GM20431 (cell line): ENCODE data around the gene WDHD1.
"Not testable (repeated sequence)": the region's sequence is repeated elsewhere in the genome, so short reads cannot be mapped to it uniquely, and the experiment has no call there.

Source experiments
- in situ Hi-C: fragments of 300-500 bp; cut with MseI, MboI; formaldehyde crosslinking; loops from one replicate; pipeline ENCODE4 v1.15.0; 2020; ENCODE audit warnings: low sequenced_read_pairs; ENCODE audit not compliant: unreplicated experiment

Gene WDHD1

DNA sequence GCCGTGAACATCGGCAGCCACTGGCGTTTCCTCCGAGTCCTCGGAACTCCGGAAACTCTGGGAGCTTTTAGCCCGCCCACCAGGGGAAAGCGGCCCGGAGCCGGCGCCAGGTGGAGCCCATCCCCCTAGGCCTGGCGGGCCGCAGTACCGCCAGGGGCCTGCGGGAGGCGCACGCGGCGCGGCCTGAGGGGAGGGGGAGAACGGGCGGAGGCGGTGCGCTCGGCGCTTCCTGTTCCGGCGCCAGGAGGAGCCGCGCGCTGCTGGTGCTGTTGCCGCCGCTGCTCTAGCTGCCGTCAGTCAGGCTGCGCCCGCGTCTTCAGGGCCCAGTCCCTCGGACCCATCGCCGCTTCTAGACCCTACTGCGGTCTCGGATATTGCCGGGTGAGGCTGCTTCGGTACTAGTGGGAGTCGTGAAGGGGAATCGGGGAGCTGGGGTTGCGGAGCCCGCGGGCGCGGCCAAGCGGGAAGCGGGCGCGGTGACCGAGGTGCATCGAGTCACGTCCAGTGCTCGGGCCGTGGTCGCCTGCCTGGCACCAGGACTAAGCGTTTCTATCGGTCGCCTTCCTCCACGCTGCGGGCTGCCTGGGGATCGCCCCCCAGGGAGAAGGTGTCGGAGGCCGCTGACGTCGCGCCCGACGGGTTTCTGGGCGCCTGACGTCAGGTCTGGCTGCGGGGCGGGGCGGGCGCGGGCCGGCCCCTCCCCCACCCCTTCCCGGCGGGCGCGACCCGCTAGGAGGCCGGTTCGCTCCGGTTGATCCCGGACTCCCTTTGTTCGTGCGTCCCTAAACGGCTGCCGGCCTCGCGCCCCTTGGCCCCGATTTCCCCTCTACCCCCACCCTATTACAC is 24.7 kb upstream of the WDHD1 start, which contains the start of gene MAPK1IP1L:
TSS of gene MAPK1IP1L (plus strand) at position 225 of the 846 bp plus-strand sequence. CDS start 10,037 bp downstream, outside the sequence.
- in situ Hi-C loops: no loop called here

DNA sequence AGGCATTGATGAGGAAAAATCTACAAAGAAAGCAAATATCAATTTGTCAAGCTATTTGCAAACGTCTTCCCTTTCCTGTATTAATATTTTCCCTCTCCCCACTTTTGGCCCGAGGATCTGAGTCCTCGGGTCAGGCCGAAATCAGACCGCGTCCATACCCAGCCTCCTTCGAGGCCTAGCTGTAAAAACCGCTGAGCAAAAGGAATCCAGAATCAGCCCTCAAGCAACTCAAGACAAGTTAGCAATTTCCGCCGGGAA is 24.2 kb upstream of the WDHD1 start:
- in situ Hi-C loops: no loop called here

DNA sequence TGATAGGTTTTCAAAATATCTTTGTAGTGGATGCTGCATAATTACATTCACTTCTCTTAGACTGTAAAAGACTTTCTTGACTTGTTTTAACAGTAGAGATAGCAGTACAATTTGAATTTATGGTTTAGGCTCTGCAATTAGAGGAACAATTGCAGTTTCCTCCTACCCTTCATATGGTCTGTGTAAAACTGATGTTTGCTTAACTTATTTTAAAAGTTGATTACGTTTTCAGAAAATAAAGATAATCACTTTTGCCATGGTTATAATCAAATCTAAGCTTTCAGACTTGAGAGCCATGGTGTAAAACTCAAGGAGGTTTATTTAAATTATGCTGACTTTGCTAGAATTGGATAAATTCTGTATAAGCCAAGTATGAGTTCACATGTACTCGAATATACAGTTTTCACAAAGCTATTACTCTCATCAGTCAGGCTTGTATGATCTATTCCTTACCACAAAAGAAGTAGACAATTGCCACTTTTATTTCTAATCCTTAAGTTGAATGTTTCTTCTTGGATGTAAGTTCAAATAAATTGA is 22.1 kb upstream of the WDHD1 start:
- in situ Hi-C loops: no loop called here

DNA sequence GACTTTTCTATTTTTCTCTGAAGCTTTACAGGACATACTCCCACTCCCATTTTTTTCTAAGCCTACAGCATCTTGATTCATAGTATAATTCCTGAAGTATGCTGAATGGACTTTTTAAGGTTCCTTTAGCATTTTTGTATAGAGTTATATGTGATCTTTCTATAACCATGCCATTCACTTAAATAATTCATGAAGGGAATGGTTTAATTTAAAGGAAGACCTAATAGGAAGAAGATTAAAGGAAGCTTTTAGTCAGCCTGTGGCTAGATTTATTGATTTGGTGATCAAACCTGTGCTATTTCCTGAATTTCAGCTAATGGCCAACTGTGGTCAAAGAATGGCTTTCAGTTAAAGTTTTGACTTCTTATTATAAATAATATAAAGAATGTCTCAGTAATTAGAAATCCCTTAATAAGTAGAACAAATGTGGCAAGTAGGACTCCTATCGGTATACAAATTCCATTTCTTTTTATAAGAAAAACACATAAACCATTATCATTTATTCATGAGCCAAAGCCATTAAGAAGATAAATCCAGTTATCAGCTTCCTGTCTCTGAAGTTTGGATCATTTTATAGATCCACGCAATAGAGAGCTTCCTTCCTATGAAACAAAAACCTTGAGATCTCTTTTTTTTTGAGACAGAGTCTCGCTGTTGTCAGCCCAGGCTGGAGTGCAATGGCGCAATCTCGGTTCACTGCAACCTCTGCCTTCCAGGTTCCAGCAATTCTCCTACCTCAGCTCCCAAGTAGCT is 20.6 kb upstream of the WDHD1 start:
- in situ Hi-C loops: no loop called here

DNA sequence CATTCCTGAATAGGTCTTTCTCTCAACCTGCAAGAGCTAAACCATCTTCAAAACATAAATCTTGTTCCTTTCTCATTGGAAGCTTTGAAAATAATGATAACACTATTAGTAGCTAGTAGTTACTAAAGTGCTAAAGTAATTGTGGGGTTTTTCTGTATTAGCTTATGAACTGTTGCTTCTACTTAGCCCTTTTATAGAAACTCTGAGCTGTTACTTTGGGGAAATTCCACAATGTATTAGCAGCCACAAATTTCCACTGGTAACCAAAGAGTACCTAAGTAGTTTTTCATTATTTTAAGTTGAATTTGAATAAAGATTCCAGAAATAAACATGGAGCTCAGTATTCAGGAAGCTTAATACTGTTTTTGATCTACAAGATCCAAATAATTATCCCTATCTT is 18.2 kb upstream of the WDHD1 start:
- in situ Hi-C loops: no loop called here

DNA sequence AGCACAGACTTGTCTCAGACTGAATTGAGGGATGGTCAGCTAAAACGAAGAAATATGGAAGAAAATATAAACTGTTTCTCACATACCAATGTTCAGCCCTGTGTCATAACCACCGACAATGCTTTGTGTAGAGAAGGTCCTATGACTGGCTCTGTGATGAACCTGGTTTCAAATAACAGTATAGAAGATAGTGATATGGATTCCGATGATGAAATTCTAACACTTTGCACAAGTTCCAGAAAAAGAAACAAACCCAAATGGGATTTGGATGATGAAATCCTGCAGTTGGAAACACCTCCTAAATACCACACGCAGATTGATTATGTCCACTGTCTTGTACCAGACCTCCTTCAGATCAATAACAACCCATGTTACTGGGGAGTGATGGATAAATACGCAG is 16.6 kb upstream of the WDHD1 start:
- in situ Hi-C loops: no loop called here

DNA sequence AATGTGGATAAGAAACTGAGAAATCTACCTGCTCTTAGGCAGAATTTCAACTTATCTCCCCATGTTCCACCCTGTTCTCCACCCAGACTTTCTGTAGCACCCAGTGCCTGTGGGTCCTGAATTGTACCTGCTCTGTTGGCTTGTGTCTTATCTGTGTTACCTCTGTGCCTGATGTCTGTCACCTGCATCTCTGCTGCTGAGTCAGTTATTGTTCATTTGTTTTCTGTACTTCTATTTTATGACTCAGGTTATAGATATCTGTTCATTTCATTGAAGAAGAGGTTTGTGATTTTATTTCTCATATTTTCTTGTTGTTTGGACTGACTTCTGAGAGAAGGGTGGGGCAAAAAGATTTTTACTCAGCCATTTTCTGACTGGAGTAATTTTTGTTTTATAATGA is 11.8 kb upstream of the WDHD1 start:
- in situ Hi-C loops: no loop called here

DNA sequence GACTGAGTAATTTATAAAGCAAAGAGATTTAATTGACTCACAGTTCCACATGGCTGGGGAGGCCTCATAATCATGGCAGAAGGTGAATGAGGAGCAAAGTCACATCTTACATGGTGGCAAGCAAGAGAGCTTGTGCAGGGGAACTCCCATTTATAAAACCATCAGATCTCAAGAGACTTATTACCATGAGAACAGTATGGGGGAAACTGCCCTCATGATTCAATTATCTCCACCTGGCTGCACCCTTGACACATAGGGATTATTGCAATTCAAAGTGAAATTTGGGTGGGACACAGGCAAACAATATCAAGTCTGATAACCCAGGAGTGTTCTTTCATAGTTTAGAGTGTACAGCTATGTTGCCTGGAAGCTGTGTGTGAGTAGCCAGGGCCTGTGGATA is 11.1 kb upstream of the WDHD1 start:
- in situ Hi-C loops: not testable (repeated sequence)

DNA sequence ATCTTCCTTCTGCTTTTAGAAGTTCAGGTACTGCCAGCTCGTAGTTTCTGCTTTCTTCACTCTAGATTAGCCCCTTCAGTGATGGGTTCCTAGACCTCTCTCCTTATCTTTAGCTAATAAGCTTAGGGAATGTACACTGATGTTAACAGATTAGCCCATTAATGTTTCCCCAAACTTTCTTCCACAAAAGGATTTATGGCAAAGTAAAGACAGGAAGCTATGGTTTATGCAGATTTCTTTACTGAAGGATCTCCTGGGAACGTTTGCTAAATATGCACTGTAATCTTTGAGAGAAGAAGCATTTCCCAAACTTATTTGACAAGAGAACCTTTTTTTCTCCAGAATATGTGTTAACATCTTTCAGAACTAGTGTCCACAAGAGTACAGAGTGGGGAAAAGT is 4.3 kb upstream of the WDHD1 start:
- in situ Hi-C loops: no loop called here

DNA sequence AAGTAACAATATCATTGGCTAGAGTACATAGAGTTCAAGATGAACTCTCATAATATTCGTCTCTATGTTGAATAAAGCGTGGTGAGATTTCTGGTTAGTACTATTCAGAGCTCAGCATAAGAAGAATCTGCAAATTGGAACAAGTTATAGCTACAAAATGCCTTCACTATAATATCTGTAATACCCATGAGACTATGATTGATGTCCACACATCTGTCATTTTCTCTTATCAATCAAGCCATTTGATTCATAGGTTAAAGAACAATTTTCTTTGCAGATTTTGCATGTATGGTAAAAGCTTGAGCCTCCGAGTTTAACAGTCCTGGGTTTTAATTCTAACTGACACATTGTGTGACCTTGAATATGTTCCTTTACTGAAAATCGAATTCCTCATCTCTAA is 1.6 kb upstream of the WDHD1 start:
- in situ Hi-C loops: no loop called here

DNA sequence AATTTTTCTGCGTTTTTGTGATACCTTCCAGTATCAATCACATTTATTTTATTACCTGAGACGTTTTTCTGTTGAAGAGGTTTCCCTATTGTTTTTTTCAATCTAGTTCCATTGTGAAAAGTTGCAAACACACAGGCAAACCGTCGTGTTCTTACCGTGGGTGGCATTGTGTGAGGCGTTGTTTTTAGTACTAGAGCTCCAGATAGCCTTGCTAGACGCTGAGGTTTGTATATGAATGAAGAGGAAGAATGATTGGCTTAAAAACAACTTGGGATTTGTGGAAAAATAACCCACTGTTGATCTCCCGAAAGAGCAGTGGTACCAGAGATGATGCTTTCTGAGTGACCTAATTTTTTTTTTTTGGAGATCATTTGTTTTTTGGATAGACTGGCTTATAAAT is 1.2 kb upstream of the WDHD1 start:
- in situ Hi-C loops: no loop called here

DNA sequence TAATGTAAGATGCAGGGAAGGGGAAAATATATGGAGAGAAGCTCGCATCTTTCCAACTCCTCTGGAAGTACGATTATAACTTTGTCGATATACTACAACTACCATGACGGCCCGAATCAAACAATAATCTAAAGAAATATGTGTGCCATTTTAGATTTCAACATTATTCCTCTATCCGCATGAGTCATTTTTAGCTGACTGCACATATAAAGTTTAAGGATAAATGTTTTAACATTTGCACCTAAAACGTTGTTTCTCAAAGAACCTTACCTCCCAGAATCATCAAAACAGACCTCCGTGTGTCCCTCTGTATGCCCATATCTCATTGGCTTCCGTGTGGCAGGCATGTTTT is 482 bp downstream of the WDHD1 start:
- in situ Hi-C loops: no loop called here

DNA sequence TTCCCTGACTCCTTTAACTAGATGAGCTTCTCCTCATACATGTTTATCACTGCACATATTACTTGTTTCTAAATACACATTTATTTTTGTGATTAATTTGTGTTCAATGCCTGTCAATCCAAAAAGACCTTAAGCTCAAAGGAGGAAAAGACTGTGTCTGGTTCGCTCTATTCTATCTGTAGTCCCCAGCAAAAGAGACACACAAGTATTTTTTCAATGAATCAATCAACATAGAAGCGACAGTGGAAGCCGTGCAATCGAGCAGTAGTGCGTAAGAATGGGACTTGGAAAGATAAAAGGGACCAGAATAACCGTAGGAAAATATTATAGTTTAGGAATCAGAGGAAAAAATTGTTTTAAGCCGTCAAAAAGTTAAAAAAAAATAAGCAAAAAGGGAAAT is 951 bp downstream of the WDHD1 start:
- in situ Hi-C loops: no loop called here

DNA sequence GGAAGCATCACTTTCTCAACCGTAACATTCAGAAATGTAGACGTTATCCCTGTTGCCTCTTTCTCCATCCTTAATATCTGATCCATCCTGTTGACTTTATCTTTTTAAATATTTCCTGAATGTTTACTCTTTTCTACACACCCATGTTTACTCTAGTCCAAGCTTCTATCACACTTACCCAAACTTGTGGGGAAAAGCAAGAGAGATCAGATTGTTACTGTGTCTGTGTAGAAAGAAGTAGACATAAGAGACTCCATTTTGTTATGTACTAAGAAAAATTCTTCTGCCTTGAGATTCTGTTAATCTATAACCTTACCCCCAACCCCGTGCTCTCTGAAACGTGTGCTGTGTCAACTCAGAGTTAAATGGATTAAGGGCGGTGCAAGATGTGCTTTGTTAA is 2.5 kb downstream of the WDHD1 start:
- in situ Hi-C loops: not testable (repeated sequence)

DNA sequence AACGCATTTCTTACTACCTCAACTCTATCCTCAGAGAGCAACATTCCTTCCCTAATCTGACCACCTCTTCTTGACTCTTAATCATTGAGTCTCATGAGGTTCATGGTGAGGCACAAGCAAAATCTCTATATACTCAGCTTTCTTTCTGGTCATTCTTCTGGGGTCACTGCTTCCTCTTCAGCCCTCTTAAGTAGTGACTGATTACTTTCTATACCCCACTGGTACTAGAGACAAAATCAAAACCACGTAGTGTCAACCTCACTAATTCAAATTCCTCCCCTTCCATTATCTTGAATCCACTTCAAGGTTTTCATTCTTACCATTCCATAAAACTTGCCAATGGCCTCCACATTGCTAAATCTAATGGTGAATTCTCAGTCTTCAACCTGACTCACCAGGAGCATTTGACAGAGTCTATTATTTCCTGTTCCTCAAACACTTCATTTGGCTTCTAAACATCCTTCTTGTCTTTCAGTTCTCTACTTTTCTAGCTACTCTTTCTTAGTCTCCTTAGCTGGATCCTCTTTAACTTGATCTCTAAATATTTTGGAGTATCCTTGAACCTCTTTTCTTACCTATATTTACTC is 6.8 kb downstream of the WDHD1 start:
- in situ Hi-C loops: no loop called here

DNA sequence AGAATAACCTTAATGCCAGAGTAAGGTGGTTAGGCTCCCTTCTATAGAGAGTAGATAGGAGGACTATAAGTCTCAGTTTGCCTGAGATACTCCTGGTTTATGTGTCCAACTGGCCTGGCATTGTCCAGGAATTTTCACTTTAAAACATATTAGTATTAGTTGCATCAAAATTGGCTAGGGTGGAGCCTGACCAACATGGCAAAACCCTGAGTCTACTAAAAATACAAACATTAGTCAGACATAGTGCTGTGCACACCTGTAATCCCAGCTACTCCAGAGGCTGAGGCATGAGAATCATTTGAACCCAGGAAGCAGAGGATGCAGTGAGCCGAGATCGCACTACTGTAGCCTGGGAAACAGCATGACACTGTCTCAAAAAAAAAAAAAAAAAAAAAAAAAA is 11.9 kb downstream of the WDHD1 start:
- in situ Hi-C loops: no loop called here

DNA sequence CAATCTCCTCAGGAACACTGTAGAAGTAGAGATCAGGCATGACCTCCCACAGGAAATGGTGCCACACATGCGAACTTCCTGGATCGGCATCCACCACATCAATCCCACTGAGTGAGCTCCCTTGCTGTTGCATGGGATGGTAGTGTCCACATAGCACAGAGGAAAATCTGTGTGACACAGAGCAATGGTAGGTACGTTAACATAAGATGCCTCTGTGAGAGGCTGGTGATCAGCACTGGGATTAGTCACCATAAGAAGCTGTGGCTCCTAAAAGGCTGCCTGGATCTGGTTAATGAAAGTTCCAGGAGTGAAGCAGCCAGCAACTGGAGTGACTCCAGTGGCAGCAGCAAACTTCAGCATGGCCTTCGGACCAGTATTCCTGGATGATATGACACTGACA is 21.8 kb downstream of the WDHD1 start:
- in situ Hi-C loops: no loop called here

DNA sequence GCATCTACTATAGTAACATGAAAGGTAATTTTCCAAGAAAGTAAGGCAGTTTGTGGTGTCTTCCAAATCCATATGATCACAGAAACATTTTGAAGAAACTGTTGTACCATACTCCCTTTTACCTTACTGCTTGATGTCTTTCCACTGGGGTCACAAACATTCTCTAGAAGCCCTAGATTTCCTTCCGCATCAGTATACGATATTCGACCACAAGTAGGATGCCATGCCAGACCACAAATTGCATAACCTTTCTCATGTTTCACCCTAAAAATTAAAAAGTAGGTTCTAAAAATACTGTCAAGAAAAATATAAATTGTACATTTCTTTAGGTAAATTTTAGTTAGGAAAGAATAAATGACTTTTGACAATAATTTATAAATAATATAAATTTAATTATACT is 26.5 kb downstream of the WDHD1 start:
- in situ Hi-C loops: no loop called here

DNA sequence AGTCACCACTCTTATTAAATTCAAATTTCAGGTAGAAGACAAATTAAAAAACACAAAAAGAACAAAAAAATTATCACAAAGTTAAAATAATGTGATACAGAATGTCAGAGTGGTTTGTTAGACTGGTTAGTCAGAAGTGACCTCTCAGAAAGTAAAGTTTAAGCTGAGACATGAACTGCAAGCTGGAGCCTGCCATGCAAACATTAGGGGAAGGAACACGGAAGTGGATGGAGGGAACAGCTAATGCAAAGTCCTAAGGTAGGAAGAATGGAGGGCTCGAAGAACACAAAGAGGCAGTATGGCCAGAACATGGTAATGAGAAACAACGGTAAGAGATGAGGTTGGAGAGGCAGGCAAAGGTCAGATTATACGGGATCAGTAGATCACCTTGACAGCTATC is 41.7 kb downstream of the WDHD1 start:
- in situ Hi-C loops: no loop called here

DNA sequence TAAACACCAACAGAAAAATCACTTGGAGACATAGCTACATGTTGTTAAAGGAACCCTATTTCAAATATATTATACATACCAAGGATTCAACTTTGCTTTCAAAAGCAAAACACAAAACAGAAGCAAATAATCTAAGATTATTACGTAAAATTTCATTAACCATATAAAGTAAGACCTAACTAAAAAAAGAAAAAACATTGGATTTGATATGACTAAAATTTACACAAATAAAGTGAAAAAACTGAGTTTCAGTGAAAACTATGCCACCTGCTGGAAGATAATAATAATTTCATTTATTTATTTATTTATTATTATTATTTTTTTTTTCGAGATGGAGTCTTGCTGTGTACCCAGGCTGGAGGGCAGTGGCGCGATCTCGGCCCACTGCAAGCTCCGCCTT is 45.2 kb downstream of the WDHD1 start:
- in situ Hi-C loops: no loop called here

DNA sequence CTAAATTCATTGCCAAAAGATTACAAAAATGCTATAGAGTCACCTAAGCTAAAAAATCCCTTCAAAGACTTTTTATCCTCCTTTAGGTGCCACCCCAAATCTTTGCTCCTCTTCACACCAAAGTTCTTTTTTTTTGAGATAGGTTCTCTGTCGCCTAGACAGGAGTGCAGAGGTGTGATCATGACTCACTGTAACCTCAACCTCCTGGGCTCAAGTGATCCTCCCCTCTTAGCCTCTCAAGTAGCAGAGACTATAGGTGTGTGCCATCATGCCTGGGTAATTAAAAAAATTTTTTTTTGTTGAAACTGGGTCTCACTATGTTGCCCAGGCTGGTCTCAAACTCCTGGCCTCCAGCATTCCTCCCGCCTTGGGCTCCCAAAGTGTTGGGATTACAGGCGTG is 47.9 kb downstream of the WDHD1 start:
- in situ Hi-C loops: no loop called here
